Adipose tissue (tissue), 3 donors: Measurements from ENCODE around the gene C1orf105. TPM values are rescaled to one million over a fixed set of nuclear protein-coding genes. Genes with fewer than 3 reads are reported as not detected.

Source experiments
- H3K27ac ChIP-seq: one replicate; pipeline ENCODE4 v1.5.1; 2013; ENCODE audit warnings: low read depth, low read length
- WGBS, 3 donors: extraction: QIAGEN DNeasy Blood & Tissue Kit; methylation state at CpG; one replicate each; pipeline ENCODE4 v1.1.7; 2013; 5-methylcytosine and 5-hydroxymethylcytosine counted together
- polyA plus RNA-seq, 3 donors: library from polyadenylated mRNA; stranded (reverse); fragments of 200-250 nt; gene quantifications; one replicate each; pipeline ENCODE4 v1.2.3, GENCODE V29; 2013
- donor health status: healthy with polysubstance abuse.
- donor health status: Bipolar disorder and iron deficiency.
- donor health status: healthy.

The C1orf105 gene
- polyA plus RNA-seq, 3 donors, result not detected

DNA sequence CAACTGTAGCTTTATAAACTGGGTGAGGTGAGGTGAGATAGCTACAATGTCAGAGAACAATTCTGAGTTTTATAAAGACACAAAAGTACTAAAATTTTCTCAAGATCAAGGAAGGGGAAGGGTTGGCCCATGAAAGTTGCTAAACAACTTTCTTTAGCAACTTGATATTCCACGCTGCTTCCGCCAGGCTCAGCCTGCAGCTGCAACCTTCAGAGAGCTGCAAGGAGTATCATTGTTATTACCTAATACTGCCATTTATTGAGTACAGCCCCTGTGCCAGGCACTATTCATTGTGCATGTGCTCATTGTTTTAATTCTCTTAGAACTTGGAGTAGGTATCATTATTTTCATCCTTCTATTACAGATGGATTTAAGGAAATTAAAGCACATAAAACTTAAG lies 78.4 kb downstream of the C1orf105 start:
- WGBS, 3 donors, result 58 to 75% (median 69%) methylated on average over 2 of the region's 2 CpGs
- no peak overlapping the region for H3K27ac ChIP-seq

GRCh38 chr1:172499636-172500141 lies 79.2 kb downstream of the C1orf105 start:
- no peak overlapping the region for H3K27ac ChIP-seq
- 70 to 87% (median 76%) methylated on average over 3 of the region's 3 CpGs for WGBS, 3 donors

- no peak overlapping the region for H3K27ac ChIP-seq
- WGBS, 3 donors, result 64 to 67% (median 67%) methylated on average over 2 of the region's 2 CpGs
Measured at GRCh38 chr1:172500207-172500606, 79.7 kb downstream of the C1orf105 start.

GRCh38 chr1:172507741-172508140 lies 87.3 kb downstream of the C1orf105 start:
- no peak overlapping the region for H3K27ac ChIP-seq

DNA sequence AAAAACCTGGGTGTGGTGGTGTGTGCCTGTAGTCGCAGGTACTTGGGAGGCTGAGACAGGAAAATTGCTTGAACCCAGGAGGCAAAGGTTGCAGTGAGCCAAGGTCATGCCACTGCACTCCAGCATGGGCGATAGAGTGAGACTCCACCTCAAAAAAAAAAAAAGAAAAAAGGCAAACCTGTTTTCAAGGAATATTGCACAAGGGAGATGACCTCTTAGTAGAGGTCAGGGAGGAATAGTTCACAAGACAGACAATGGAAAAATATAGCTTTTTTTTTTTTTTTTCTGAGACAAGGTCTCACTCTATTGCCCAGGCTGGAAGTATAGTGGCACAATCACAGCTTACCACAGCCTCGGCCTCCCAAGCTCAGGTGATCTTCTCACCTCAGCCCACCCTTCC lies 90.0 kb downstream of the C1orf105 start:
- WGBS, 3 donors, result 81 to 93% (median 87%) methylated on average over 3 of the region's 3 CpGs
- no peak overlapping the region for H3K27ac ChIP-seq

DNA sequence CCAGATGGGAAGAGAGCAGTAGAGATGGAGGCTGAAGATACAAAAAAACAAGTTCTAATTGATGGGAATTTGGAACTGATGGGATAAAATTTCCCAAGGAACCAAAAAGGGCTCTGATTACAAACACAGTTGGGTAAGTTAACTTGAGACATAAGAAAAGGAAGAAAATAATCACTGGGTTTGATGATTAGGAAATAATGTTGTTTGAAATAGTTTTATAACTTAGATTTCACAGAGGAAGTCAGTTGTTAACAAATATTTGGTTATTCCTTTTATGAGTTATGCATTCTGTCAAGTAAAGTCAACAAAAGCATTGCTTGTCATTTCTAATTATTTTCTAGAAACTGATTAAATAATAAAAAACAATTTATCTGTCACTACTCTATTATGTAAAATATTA lies 92.1 kb downstream of the C1orf105 start:
- no peak overlapping the region for H3K27ac ChIP-seq

DNA sequence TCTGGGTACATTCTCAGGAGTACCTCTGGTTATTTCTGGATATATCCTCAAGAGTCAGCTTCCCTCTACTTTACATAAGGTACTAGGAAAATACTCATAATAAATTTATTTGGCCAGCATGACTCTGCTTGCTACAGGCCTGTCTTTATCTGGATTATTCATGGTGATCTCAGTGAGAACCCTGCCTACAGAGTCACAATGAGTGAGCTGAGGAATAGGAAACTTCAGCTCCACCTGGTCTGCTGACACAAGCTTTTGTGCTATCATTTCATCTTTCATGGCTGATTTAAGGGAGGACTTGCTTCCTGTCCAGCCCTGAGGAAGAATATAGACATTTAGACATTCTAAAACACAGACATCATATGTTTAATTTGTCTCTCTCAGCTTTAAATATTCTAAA lies 93.0 kb downstream of the C1orf105 start:
- no peak overlapping the region for H3K27ac ChIP-seq

DNA sequence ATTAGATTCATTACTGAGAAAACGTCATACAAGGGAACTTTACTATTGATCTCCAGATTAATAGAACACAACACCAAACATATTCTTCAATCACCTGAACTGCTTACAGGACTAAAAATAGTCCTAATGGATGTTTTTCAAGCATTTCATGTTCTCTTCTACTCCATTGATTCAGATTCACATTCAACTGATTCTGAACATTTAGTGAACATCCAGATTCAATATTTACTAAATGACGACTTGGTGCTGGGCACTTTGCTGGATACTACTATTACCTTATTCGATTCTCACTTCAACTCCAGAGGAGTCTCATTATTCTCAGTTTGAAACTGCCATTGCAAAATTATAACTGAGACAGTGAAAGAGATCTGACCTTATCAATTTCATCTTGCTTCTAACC lies 93.6 kb downstream of the C1orf105 start:
- 54 to 88% (median 83%) methylated on average over 3 of the region's 3 CpGs for WGBS, 3 donors
- no peak overlapping the region for H3K27ac ChIP-seq

DNA sequence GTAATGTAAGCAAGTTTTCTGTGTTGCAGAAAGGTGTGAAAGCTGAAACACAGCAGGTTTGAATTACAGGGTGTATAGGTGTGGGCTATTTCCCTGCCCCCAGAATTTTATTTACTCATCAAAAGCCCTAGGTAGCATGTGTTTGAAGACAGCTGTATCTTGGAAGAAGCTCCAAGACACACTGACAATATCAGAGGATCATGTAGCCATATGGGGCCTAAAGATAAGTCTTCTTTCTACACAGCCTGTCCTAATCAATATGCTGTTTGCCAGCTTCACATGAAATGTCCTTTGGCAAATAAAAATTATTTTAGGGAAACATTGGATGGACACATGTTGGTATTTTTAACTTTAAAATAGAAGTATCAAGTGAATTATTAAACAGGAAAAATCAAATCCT lies 95.0 kb downstream of the C1orf105 start:
- no peak overlapping the region for H3K27ac ChIP-seq

DNA sequence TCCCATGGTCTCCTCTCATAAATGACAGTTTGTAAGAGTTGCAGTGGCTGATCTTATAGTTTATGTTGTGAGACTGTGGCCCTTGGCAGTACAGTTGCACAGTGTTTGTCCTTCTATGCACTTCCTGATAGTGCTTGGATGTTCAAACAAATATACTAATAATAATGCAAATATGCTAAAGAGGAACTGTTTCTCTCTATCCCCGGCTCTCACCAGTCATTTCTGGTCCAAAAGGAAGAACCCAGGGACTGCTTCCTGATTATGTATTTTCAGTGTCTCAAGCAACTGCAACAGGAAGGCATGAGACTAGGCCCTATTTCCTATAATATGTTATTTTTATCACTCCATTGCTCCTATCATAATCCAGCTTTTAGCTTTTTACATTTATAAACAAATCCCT lies 95.4 kb downstream of the C1orf105 start:
- no peak overlapping the region for H3K27ac ChIP-seq
- WGBS, 3 donors, result 42 to 44% (median 44%) methylated on average over 1 of the region's 1 CpG

DNA sequence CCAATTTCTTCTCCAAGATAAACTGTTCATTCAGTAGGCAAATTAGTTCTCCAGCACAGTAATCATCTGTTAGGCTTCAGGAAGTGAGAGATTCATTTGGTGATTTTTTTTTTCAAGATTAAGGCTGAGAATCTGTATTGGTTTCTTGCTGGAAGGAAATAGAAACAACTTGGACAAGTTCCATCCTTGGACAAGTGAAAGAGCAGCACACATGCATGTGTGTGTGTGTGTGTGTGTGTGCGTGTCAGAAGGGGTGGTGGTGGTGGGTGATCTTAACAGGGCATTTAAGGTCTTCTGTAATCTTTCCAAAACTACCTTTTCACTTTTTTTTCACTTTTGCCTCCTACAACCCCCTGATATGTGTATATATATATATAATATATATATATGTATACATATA lies 96.6 kb downstream of the C1orf105 start:
- 55 to 71% (median 66%) methylated on average over 1 of the region's 1 CpG for WGBS, 3 donors
- no peak overlapping the region for H3K27ac ChIP-seq

GRCh38 chr1:172517545-172517944 lies 97.1 kb downstream of the C1orf105 start:
- H3K27ac ChIP-seq, result no peak overlapping the region
- 54 to 89% (median 82%) methylated on average over 4 of the region's 4 CpGs for WGBS, 3 donors

Other genes with a start within 250 kb of the C1orf105 start
- 10 to 100 TPM; 18.2 to 23.8 (median 22.7) TPM for gene PIGC, start 23.4 kb downstream of the C1orf105 start, polyA plus RNA-seq
- gene SUCO, start 112.5 kb downstream of the C1orf105 start, polyA plus RNA-seq, result 10 to 100 TPM in 2 of 3 donors, 1 to 10 TPM in 1; 7.7 to 14.1 (median 11.0) TPM
- gene FASLG, start 238.4 kb downstream of the C1orf105 start, polyA plus RNA-seq, result under 1 TPM in 2 of 3 donors, not detected in 1; 0.06 to 0.18 TPM